B cell (primary cell): ENCODE measurements around the gene TTC19. TPM values are rescaled to one million over a fixed set of nuclear protein-coding genes. Genes with fewer than 3 reads are reported as not detected.

Experiments
- ATAC-seq: fragments of 200-7000 bp; cut with Tn5 transposase; one replicate; pipeline ENCODE4 v1.10.0; 2021; ENCODE audit warnings: low read depth, mild to moderate bottlenecking, moderate number of reproducible peaks, moderate library complexity
- CTCF ChIA-PET: fragments of 350-600 bp; sonication (Branson Sonifier 250); formaldehyde crosslinking; loops from one replicate; lab custom pipeline; 2021; ENCODE audit warnings: antibody characterized with exemption, inconsistent platforms; lab: Charles Lee
- POLR2A ChIA-PET: fragments of 350-600 bp; sonication (Branson Sonifier 250); formaldehyde crosslinking; loops from one replicate; lab custom pipeline; 2021; ENCODE audit warnings: antibody characterized with exemption; lab: Charles Lee
- DNase-seq: peaks from one replicate; pipeline ENCODE4 v3.0.0; 2013
- H2AFZ ChIP-seq: 2 replicates; pipeline ENCODE4 v1.6.1; 2012; ENCODE audit warnings: mild to moderate bottlenecking, low read depth, low read length; ENCODE audit not compliant: insufficient read depth, poor library complexity, severe bottlenecking
- H3K27ac ChIP-seq, 2 donors: 1 replicate in 1 of 2; 2 replicates in 1 of 2; pipeline ENCODE4 v1.5.1; 2012 to 2013; ENCODE audit warnings: low read length in 2 of 2, mild to moderate bottlenecking in 2 of 2, moderate library complexity in 1 of 2
- H3K27me3 ChIP-seq, 4 experiments: fragments of 200-600 bp in 1 of 4; sonication (generic) in 1 of 4; replicated peaks in 1 of 4; 1 replicate in 2 of 4; 2 replicates in 2 of 4; pipeline versions ENCODE4 v1.6.1 to v1.7.0; 2013 to 2016; ENCODE audit warnings: low read length in 3 of 4, mild to moderate bottlenecking in 2 of 4, mixed read lengths in 1 of 4, moderate library complexity in 1 of 4; ENCODE audit not compliant: insufficient read depth in 4 of 4, control insufficient read depth in 3 of 4; ENCODE audit errors: control extremely low read depth in 1 of 4
- H3K36me3 ChIP-seq, 2 experiments: replicated peaks in 1 of 2; 1 replicate in 1 of 2; 2 replicates in 1 of 2; pipeline versions ENCODE4 v1.6.1 to v1.7.1; 2013; ENCODE audit warnings: low read length in 1 of 2; ENCODE audit not compliant: insufficient read depth in 2 of 2, control insufficient read depth in 1 of 2; ENCODE audit errors: control extremely low read depth in 1 of 2, extremely low read depth in 1 of 2
- H3K4me1 ChIP-seq, 2 donors: fragments of 200-600 bp in 1 of 2; sonication (generic) in 1 of 2; 1 replicate in 1 of 2; 2 replicates in 1 of 2; pipeline versions ENCODE4 v1.5.1 to v1.6.1; 2013 to 2017; ENCODE audit warnings: low read length in 2 of 2; ENCODE audit not compliant: control insufficient read depth in 2 of 2, insufficient read depth in 2 of 2
- H3K4me2 ChIP-seq: replicated peaks from 2 replicates; pipeline ENCODE3; 2012; ENCODE audit warnings: mild to moderate bottlenecking, low read depth, low read length; ENCODE audit not compliant: poor library complexity, severe bottlenecking
- H3K4me3 ChIP-seq, 5 experiments: fragments of 200-600 bp in 1 of 5; sonication (generic) in 1 of 5; 1 replicate in 3 of 5; 2 replicates in 2 of 5; pipeline versions ENCODE4 v1.5.1 to v1.7.0; 2011 to 2016; ENCODE audit warnings: low read length in 4 of 5, mild to moderate bottlenecking in 4 of 5, low read depth in 2 of 5, control low read depth in 1 of 5, moderate library complexity in 1 of 5; ENCODE audit not compliant: insufficient read depth in 1 of 5; ENCODE audit errors: control extremely low read depth in 1 of 5, extremely low read depth in 1 of 5
- H3K79me2 ChIP-seq: fragments of 200-600 bp; sonication (generic); one replicate; pipeline ENCODE4 v1.6.0; 2016; ENCODE audit warnings: low read length; ENCODE audit not compliant: control insufficient read depth, insufficient read depth
- H3K9ac ChIP-seq: fragments of 200-600 bp; sonication (generic); 2 replicates; pipeline ENCODE4 v1.6.1; 2017; ENCODE audit warnings: mild to moderate bottlenecking, low read length, moderate library complexity
- H3K9me3 ChIP-seq, 3 donors: one replicate each; pipeline versions ENCODE4 v1.6.1 to v1.7.1; 2013; ENCODE audit warnings: low read length in 2 of 3; ENCODE audit not compliant: control insufficient read depth in 2 of 3, insufficient read depth in 1 of 3; ENCODE audit errors: control extremely low read depth in 1 of 3
- H4K20me1 ChIP-seq: 2 replicates; pipeline ENCODE4 v1.6.0; 2012; ENCODE audit warnings: mild to moderate bottlenecking, low read length; ENCODE audit not compliant: insufficient read depth, control insufficient read depth, poor library complexity, severe bottlenecking
- H3K27ac Mint-ChIP-seq: one replicate; pipeline ENCODE4 v1.8.0; 2021; ENCODE audit warnings: mixed read lengths
- H3K27me3 Mint-ChIP-seq: one replicate; pipeline ENCODE4 v1.8.0; 2021; ENCODE audit warnings: mixed read lengths
- H3K4me1 Mint-ChIP-seq: one replicate; pipeline ENCODE4 v1.8.0; 2021; ENCODE audit warnings: mixed read lengths
- H3K4me3 Mint-ChIP-seq: one replicate; pipeline ENCODE4 v1.8.0; 2021; ENCODE audit warnings: mixed read lengths
- H3K9me3 Mint-ChIP-seq: one replicate; pipeline ENCODE4 v1.8.0; 2022; ENCODE audit warnings: mixed read lengths; ENCODE audit not compliant: insufficient read depth
- CTCF ChIP-seq: fragments of 200-600 bp; IDR thresholded peaks from one replicate; pipeline ENCODE4 v1.8.0; 2022; ENCODE audit warnings: antibody characterized with exemption, mild to moderate bottlenecking
- EZH2 ChIP-seq: IDR thresholded peaks from 2 replicates; pipeline ENCODE4 v1.6.1; 2012; ENCODE audit warnings: borderline replicate concordance, low read depth, mild to moderate bottlenecking, moderate library complexity, low read length; ENCODE audit not compliant: insufficient read depth, poor library complexity, severe bottlenecking
- WGBS: methylation state at CpG from one replicate; pipeline ENCODE4 v1.1.5; 2013; ENCODE audit warnings: missing lambda C conversion rate; ENCODE audit not compliant: insufficient coverage; 5-methylcytosine and 5-hydroxymethylcytosine counted together
- intact Hi-C: fragments of 100-400 bp; cut with micrococcal nuclease; formaldehyde crosslinking; loops from one replicate; pipeline ENCODE4 v1.10.0; 2022
- polyA plus RNA-seq: library from polyadenylated mRNA; depleted of rRNA; stranded (reverse); fragments of >200 nt; gene quantifications from 2 replicates; pipeline ENCODE4 v1.2.3, GENCODE V29; 2012
- total RNA-seq, 2 donors: library from RNA; stranded (reverse); fragments of 120-200 nt in 1 of 2; gene quantifications; 1 replicate in 1 of 2; 2 replicates in 1 of 2; pipeline versions ENCODE4 v1.2.3 to v1.2.4, GENCODE V29; 2013 to 2022

The TTC19 gene
- total and polyA plus RNA-seq, 2 donors (not counting 1 experiment from before 2014, with no cell fraction given): 8.2 to 38.5 TPM

- Mint-ChIP-seq H3K4me1 (peaks cover 5% of the 10 kb centered on the region), H3K4me3 (no peak overlapping the region), H3K27me3 (peaks cover 35% of the 10 kb centered on the region), H3K9me3 (no peaks in the 10 kb centered on the region), H3K27ac (no peak overlapping the region)
- no peak overlapping the region for H3K4me2 ChIP-seq
- H3K4me3 ChIP-seq: no peak overlapping the region
- intact Hi-C loops: no loop called here
- TF ChIP-seq EZH2 (no peak), CTCF (no peak)
- no peaks in the 10 kb centered on the region for H3K36me3 ChIP-seq
- ChIA-PET CTCF (interaction anchor here (1.9 kb wide), 1 partner anchor 12 kb away, joined by 4 read pairs; no protein-coding TSS in a partner anchor), POLR2A (no interaction called here)
- H2AFZ ChIP-seq: no peak overlapping the region
- no peaks in the 10 kb centered on the region for H3K4me1 ChIP-seq
- DNase-seq (no peak), ATAC-seq (no peak)
- H3K9ac ChIP-seq: no peak overlapping the region
- H4K20me1 ChIP-seq: no peaks in the 10 kb centered on the region
- no peaks in the 10 kb centered on the region for H3K9me3 ChIP-seq
- WGBS: 92% methylated on average over 12 of the region's 19 CpGs
- H3K27me3 ChIP-seq: no peaks in the 10 kb centered on the region
- H3K79me2 ChIP-seq: no peaks in the 10 kb centered on the region
- no peak overlapping the region for H3K27ac ChIP-seq
These were observed 41.9 kb upstream of the TTC19 start for GRCh38 chr17:15957608-15958307.

DNA sequence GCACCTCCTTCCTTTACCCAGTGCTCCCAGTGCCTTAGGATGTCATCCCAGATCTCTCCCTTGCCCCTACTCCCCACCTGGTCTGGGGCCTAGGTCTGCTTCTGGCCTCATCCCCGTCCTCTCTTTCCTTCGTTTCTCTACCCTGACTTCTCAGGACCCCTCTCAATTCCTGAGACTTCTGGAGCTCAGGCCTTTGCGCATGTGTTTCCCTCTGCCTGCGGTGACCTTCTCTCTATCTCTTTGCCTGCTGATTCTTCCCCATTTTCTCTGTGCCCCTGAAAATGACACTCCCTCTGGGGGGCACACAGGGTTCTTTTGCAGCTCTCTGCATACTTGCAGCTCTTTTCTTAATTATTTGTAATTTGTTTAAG lies 41.2 kb upstream of the TTC19 start:
- H3K27ac Mint-ChIP-seq: no peak overlapping the region
- Histone ChIP-seq H3K4me1 (no peaks in the 10 kb centered on the region), H3K4me3 (no peak overlapping the region), H3K9ac (no peak overlapping the region), H3K9me3 (no peaks in the 10 kb centered on the region), H4K20me1 (no peaks in the 10 kb centered on the region), H3K79me2 (no peaks in the 10 kb centered on the region), H2AFZ (no peak overlapping the region), H3K27me3 (peaks cover 0 to under 1% (median 0%) of the 10 kb centered on the region in 4 experiments), H3K36me3 (no peaks in the 10 kb centered on the region), H3K27ac (no peak overlapping the region), H3K4me2 (no peak overlapping the region)
- 62% methylated on average over 3 of the region's 4 CpGs for WGBS
- ChIA-PET POLR2A (no interaction called here), CTCF (interaction anchor here (1.9 kb wide), 1 partner anchor 13 kb away, joined by 4 read pairs; no protein-coding TSS in a partner anchor)
- intact Hi-C loops: no loop called here
- no peaks in the 10 kb centered on the region for H3K9me3 Mint-ChIP-seq
- H3K27me3 Mint-ChIP-seq: peaks cover 35% of the 10 kb centered on the region
- DNase-seq (no peak), ATAC-seq (no peak)
- no peak overlapping the region for H3K4me3 Mint-ChIP-seq
- peaks cover 5% of the 10 kb centered on the region for H3K4me1 Mint-ChIP-seq
- no peak for TF ChIP-seq CTCF
- no peak for TF ChIP-seq EZH2
